ENCODE results near the gene SERPINB7.

DNA sequence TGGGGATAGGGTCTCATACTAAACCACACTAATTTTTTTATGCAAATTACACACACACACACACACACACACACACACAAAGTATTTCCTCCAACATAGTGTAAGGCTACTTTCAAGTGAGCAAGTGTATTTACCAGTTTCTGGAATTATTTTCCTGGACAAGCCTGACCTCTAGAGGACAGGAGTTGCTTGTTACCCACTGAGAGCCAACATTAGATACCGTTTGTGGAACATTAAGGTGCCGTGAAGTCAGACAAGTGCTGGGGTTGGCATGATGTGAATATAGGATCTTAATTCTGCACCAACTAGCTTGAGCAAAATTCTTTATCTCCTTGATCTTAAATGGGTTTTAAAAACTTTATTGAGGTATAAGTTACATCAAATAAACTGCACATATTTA lies 72.9 kb downstream of the SERPINB7 start:
- TF ChIP-seq, protein P1, sequence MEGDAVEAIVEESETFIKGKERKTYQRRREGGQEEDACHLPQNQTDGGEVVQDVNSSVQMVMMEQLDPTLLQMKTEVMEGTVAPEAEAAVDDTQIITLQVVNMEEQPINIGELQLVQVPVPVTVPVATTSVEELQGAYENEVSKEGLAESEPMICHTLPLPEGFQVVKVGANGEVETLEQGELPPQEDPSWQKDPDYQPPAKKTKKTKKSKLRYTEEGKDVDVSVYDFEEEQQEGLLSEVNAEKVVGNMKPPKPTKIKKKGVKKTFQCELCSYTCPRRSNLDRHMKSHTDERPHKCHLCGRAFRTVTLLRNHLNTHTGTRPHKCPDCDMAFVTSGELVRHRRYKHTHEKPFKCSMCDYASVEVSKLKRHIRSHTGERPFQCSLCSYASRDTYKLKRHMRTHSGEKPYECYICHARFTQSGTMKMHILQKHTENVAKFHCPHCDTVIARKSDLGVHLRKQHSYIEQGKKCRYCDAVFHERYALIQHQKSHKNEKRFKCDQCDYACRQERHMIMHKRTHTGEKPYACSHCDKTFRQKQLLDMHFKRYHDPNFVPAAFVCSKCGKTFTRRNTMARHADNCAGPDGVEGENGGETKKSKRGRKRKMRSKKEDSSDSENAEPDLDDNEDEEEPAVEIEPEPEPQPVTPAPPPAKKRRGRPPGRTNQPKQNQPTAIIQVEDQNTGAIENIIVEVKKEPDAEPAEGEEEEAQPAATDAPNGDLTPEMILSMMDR (IDR thresholded peaks at IDR 0.05): peak in 5 of 6 experiments; percentile 10 to 56 (median 40)
- no peak for TF ChIP-seq POLR2AphosphoS5 (IDR thresholded peaks at IDR 0.05)
- no peak for TF ChIP-seq EP300 (IDR thresholded peaks at IDR 0.05)
- no peak for TF ChIP-seq POLR2A (IDR thresholded peaks at IDR 0.05)

All from upper lobe of left lung (tissue), 4 donors.